COLO668 (cell line): Measurements from ENCODE around the gene PIR.

Experiments
- DNase-seq: peaks from one replicate; lab custom pipeline; 2025; ENCODE audit not compliant: unreplicated experiment; lab: John Stamatoyannopoulos, UW

PIR gene

DNA sequence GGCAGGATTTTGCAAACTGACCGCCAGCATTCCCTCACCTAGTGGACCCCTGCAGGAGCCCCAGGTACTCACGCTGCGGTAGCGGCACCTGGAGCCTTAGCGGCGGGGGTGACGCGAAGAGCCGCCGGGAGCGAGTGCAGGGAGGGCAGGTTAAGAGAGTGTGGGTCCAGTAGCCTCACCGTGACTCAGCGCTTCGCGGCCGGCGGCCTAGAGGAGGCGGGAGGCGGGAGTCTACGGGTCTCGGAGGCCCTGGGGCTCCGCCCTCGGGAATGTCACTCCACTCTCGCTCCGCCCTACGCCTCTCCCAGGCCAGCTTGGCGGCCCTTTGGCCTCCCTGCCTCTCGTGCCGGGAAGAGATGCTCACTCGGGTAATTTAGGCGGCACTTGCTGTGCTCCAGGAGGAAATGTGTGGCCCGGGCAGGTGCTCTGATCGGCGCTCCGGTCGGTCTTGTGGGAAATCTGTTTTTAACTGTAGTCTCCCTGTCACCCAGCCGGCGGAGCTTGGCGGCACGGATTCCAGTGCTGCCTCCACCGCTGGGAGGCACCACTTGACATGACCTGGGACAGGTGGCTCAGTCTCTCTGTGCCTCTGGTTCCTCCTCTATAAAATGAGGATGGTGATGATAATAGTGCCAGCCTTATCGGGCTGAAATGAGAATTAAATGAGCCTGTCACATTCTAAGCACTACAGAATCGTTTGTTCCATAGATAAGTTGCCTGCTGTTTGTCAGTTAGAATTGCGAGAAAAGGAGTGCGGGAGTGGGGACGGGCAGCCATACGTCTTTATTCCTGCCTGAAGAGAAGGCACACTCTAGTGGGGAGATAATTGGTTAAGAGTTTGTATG, at the start of gene PIR:
Gene PIR (minus strand): TSS at position 216 of the 845 bp plus-strand sequence. CDS start 2,076 bp downstream, outside the sequence.
- DNase-seq = peak; percentile 94

GRCh38 chrX:15530318-15530717, 37.2 kb upstream of the PIR start:
- no peak for DNase-seq

DNA sequence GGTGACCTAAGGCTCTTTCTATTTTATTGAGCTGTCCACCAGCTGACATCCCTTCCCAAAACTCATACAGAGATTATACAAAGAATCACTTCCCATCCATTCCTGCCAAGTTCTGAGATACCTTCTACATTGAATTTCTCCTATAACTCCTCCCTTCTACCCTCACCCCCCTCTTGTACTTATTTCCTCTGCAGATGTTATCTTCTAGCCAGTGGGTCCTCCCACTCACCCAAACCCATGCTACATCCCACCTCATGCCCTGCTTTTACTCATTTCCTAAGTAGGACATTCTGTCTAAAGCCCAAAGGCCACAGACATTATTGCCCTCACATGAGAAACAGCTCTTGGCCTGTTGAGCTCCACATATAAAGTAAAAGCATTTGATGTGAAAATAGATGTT, 36.0 kb upstream of the PIR start:
- no peak for DNase-seq

DNA sequence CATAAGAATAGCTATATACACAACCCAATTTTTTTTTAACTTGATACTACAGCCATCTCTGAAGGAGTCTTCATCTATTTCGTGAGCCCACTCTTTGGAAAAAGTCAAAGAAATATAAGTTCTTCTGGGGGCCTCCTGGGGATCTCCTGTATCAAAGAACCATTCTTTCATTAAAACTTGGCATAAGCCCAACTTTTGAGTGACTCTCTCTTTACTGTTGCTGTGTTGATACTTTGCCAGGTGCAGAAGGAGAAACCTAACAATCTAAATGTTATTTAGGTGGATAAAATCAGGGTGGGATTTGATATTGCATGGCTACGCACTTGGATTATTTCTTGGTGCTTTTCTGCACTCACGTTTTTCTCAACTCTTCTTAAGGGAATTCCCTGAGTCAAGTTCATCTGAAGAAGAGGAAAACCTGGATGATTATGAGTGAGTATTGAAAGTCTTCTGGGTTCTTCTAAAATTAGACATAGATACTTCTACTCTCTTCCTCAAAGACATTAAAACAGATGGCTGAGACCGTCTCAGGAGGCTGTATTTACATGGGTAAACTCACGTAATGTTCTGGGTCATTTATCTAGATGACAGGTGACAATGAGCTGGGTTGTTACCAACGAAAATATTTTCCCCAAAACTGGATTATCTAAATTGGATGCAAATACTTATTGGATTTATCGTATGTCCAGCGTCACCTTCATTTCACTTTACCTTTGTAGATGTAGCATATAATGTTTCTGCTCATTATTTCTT, 32.7 kb upstream of the PIR start:
- DNase-seq = no peak

DNA sequence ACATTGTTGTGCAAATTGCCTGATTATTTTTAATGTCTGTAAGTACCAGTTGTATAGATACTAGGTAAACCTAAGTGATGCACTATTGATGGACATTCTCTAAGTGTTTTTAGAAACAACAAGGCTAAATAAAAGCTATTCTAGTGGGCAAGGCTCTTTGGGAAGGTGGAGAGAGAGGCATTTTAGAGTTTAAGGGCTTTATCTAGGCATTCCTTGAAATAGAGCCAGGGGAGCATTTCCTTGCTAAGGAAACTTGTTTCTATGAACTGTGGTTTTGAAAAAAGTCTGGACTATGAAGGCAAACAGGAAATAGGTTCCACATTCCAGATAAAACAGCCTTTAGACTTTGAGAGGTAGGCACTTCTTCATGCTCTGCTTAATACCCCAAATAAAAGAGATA, 31.3 kb upstream of the PIR start:
- DNase-seq = no peak

DNA sequence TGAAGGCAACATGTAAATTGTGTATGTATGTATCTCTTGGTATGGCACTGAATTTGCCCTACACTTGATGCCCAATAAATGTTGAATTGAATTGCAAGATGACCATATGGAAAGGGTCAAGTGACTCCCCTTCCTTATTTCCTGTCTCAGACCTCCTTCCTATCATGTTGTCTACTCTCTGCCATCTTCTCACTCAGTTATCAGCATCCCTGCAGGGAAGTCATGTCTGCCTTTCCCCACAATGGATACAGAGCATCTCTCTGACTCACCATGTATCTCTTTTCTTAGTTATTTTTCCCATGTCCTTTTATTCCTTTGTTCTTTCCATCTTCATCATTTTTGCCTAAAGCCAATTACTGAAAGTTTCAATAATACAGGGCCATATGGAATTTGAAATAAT, 30.0 kb upstream of the PIR start:
- no peak for DNase-seq

DNA sequence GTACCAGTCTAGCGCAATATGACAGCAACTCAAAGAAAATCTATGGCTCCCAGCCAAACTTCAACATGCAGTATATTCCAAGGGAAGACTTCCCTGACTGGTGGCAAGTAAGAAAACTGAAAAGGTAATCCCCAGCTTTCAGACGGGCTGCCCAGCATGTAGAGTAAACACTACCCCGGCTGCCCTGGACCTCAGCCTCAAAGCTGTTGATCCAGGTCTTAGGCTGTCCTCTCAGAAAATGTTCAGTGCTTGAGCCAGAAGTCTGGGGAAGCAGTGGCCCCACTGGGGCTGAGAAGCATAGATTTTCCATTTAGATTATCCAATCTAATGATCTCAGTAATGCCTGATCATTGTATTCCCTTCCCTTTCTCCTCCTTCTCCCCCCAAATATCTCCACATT, 29.3 kb upstream of the PIR start:
- no peak for DNase-seq

DNA sequence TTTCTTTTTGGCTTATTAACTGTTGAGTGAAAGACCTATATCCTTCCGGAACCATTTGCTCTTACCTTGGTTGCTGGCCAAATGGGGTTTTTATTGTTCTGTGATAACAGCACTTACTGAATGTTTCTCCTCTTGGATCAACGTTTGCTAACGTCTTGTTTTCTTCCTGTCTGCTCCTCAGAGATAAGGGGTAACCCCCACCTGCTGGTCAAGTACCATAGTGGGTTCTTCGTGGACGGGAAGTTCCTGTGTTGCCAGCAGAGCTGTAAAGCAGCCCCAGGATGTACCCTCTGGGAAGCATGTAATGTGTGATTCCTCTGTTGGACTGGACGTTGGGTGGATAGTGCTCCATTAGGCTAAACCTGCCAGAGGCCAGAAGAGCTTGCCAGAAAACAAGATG, 22.8 kb upstream of the PIR start:
- no peak for DNase-seq

GRCh38 chrX:15514279-15514678, 21.1 kb upstream of the PIR start:
- DNase-seq = no peak

- DNase-seq = no peak
Measured at GRCh38 chrX:15512401-15512965, 19.4 kb upstream of the PIR start.

DNA sequence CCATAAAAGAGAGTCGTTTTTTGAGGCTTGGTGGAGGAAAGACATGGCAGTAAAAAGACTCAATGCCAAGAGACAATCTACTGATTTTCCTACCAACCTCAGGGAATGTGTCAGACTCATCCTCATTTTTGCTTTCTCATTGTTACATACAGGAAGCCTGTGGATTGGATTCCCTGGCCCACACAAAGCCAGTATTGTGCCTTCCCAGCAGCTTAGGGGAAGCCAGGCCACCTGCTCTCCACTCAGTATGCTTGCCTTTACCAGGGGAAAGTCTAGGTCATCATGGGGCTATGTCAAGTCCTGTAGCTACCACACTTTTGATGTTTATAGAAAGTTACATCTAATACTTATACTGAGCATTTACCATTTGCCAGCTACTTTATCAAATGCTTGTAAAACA, 18.4 kb upstream of the PIR start:
- peak; percentile 7 for DNase-seq

DNA sequence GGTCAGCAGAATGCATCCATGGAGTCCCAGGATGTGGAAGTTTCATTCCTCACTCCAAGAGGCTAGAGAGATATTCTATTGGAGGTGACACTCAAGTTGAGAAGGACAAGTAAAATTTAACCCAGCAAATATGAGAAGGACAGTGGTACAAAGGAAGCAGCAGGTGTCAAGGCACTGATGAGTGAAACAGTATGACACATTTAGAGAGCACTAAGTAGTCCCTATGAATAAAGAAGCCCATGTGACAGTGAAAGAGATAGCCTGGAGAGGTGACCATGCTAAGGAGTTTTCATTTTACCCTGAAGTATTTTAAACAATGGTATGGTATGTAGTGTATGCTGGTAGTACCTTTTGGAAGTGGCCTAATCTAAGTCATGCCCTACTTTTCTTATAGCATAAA, 16.7 kb upstream of the PIR start:
- DNase-seq = no peak

DNA sequence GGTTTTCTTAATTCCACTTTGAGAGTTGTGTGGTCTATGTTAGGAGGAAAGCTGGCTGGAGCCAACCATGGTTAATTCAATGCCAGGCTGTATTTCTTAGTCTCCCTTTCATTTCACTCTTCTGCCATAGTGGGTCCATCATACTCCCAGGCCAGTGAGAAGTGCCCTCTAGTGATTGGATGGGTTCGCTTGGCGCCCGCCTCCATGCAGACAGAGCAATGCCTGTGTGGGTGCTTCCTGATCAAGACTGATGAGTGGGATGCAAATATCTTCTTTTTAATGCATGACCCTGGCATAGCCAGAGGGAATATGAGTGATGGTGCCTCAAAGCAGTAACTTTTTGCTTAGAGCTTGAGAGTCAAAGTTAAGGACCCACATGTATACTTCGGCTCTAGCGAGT, 13.9 kb upstream of the PIR start:
- no peak for DNase-seq

DNA sequence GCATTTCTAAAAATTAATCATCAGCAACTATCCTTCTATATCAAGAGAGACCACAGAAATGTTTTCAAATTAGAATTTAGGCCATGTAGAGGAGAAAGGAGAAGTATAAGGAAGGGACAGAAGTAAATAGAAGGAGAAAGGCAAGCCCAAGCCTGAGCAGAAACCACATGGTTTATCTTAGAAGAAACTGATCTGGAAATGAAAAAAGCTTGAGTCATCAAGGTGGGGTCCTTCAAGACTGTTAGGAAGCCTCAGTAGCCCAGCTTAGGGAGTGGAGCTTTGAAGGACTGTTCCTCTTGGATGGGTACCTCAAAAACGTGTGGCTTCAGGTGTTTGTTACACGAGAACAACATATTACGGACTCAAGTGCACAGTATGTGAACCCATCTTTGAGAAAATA, 12.0 kb upstream of the PIR start:
- DNase-seq = no peak

DNA sequence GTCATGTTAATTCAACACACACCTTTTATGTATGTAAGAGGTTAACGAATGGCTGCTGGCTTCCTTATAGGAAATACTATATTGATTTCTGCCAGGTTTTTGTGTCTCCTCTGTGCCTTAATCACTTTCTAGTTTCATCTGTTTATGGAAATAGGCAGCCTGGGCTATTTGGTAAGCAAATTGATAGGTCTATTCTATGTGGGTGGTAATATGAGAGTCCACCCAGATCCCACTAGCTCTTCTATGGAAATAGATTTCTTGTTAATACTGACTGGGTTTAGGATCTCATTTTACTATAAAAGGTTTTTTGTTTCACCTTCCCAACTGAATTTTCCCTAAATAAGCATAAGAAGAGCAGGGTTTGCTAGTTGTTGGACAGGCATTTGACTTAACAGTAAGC, 11.5 kb upstream of the PIR start:
- DNase-seq = no peak

DNA sequence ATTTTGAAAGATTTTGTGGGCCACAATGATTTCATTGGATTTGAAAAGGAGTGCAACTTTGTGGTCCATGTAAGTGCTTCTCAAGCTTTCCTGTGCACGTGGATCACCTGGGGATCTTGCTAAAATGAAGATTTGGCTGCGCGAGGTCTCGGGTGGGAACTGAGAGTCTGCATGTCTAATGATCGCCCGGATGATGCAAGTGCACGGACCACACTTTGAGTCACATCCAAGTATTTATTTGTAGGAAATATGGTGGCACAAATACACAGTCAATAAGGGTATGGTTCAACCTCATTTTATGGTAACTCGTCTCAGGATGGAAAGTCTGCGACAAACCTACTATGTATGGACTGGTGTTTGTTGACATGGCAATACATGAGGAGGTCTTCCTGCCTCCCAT, 8.4 kb upstream of the PIR start:
- no peak for DNase-seq

- no peak for DNase-seq
Measured at GRCh38 chrX:15500497-15500966, 7.4 kb upstream of the PIR start, which contains the start of gene BMX. Gene BMX, plus strand, starts transcription at chrX:15500807. Its CDS starts 7,547 bp downstream, at chrX:15508354.

DNA sequence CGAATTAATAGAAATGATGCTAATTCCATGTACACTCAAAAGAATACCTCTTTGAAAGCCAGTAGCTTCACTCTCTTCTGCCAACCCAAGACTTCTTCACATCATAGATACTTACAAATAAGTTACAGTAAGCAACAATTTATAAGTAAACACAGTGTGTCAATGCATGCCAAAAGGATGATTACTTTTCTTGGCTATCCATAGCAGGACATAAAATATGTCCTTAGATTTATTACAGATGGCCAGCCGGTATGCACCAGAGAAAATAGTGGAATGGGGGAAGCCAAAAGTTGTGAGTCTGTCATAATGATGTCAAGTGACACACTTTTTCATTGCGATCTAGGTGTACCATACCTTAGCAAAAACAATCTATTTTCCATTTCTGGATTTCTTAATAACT, 6.8 kb upstream of the PIR start:
- no peak for DNase-seq

GRCh38 chrX:15498741-15499140, 5.6 kb upstream of the PIR start:
- no peak for DNase-seq

- peak; percentile 45 for DNase-seq
Measured at GRCh38 chrX:15497865-15498264, 4.7 kb upstream of the PIR start.

DNA sequence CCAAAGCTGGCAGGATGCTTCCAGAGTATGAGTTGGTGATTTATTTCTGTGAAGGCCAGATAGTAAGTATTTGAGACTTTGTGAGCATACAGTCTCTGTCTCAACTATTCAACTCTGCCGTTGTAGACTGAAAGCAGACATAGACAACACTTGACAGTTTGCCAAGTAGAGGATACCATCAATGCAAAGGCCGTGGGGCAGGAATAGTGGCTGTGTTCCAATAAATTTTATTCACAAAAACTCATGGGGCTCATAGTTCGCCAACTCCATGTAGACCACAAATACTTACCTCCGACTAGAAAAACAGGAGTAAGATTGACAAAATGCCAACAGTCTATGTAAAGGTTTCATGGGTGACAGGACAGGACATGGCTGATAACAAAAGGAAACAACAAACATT, 3.7 kb upstream of the PIR start:
- DNase-seq = no peak

GRCh38 chrX:15495801-15496200, 2.7 kb upstream of the PIR start:
- no peak for DNase-seq
